H9 (cell line): Measurements from ENCODE around the gene TGM5. TPM values are rescaled to one million over a fixed set of nuclear protein-coding genes. Genes with fewer than 3 reads are reported as not detected.

Experiments used
- DNase-seq: peaks from one replicate; pipeline ENCODE4 v3.0.0-alpha.2; 2017
- H2AFZ ChIP-seq: one replicate; pipeline ENCODE4 v1.6.1; 2013; ENCODE audit warnings: mild to moderate bottlenecking, low read length, control low read depth, moderate library complexity
- H2AK5ac ChIP-seq: 2 replicates; pipeline ENCODE4 v1.6.1; 2013; ENCODE audit warnings: low read length, control low read depth, mixed read lengths; ENCODE audit not compliant: insufficient read length
- H2BK120ac ChIP-seq: one replicate; pipeline ENCODE4 v1.6.1; 2013; ENCODE audit warnings: low read depth, mild to moderate bottlenecking, low read length, control low read depth, inconsistent platforms; ENCODE audit not compliant: poor library complexity, severe bottlenecking
- H2BK12ac ChIP-seq: 2 replicates; pipeline ENCODE4 v1.6.1; 2013; ENCODE audit warnings: low read length, control low read depth, mixed read lengths, low read depth; ENCODE audit not compliant: insufficient read length
- H2BK15ac ChIP-seq: 2 replicates; pipeline ENCODE4 v1.6.1; 2013; ENCODE audit warnings: low read depth, low read length, control low read depth
- H2BK20ac ChIP-seq: one replicate; pipeline ENCODE4 v1.6.1; 2013; ENCODE audit warnings: low read depth, mild to moderate bottlenecking, low read length, control low read depth, inconsistent platforms; ENCODE audit not compliant: poor library complexity, severe bottlenecking
- H2BK5ac ChIP-seq: 2 replicates; pipeline ENCODE4 v1.6.1; 2013; ENCODE audit warnings: low read length, control low read depth, mixed read lengths; ENCODE audit not compliant: insufficient read length
- H3K14ac ChIP-seq: 2 replicates; pipeline ENCODE4 v1.6.1; 2013; ENCODE audit warnings: low read length, control low read depth; ENCODE audit not compliant: insufficient read depth
- H3K18ac ChIP-seq: 2 replicates; pipeline ENCODE4 v1.6.1; 2013; ENCODE audit warnings: low read depth, mild to moderate bottlenecking, mixed read lengths, low read length, control low read depth; ENCODE audit not compliant: insufficient read length
- H3K23ac ChIP-seq: 2 replicates; pipeline ENCODE4 v1.6.1; 2013; ENCODE audit warnings: low read length, control low read depth, mixed read lengths, low read depth; ENCODE audit not compliant: insufficient read length
- H3K23me2 ChIP-seq: 2 replicates; pipeline ENCODE4 v1.6.1; 2013; ENCODE audit warnings: low read depth, mild to moderate bottlenecking, mixed read lengths, low read length, control low read depth; ENCODE audit not compliant: insufficient read length, poor library complexity, severe bottlenecking
- H3K27ac ChIP-seq: 2 replicates; pipeline ENCODE4 v1.5.1; 2013; ENCODE audit warnings: low read length, control low read depth, mixed read lengths, low read depth; ENCODE audit not compliant: insufficient read length
- H3K27me3 ChIP-seq: 2 replicates; pipeline ENCODE4 v1.6.1; 2013; ENCODE audit warnings: low read length, control low read depth, inconsistent platforms; ENCODE audit not compliant: insufficient read depth
- H3K4ac ChIP-seq: 2 replicates; pipeline ENCODE4 v1.6.1; 2013; ENCODE audit warnings: low read depth, mild to moderate bottlenecking, control low read depth, inconsistent platforms, low read length, moderate library complexity
- H3K4me1 ChIP-seq: 2 replicates; pipeline ENCODE4 v1.6.1; 2013; ENCODE audit warnings: low read length, control low read depth, inconsistent platforms; ENCODE audit not compliant: insufficient read depth
- H3K4me2 ChIP-seq: 2 replicates; pipeline ENCODE4 v1.6.1; 2013; ENCODE audit warnings: low read length, control low read depth, mixed read lengths; ENCODE audit not compliant: insufficient read length, insufficient read depth
- H3K56ac ChIP-seq: 2 replicates; pipeline ENCODE4 v1.6.1; 2013; ENCODE audit warnings: low read depth, mild to moderate bottlenecking, mixed read lengths, low read length, control low read depth; ENCODE audit not compliant: insufficient read length
- H3K79me1 ChIP-seq: 2 replicates; pipeline ENCODE4 v1.6.1; 2013; ENCODE audit warnings: low read depth, mild to moderate bottlenecking, moderate library complexity, low read length, control low read depth, inconsistent platforms; ENCODE audit not compliant: insufficient read depth, poor library complexity, severe bottlenecking
- H3K79me2 ChIP-seq: 2 replicates; pipeline ENCODE4 v1.6.1; 2013; ENCODE audit warnings: low read length, control low read depth, inconsistent platforms; ENCODE audit not compliant: insufficient read depth
- H3K9ac ChIP-seq: 2 replicates; pipeline ENCODE4 v1.6.1; 2013; ENCODE audit warnings: low read length, control low read depth, mixed read lengths; ENCODE audit not compliant: insufficient read length; ENCODE audit errors: extremely low read depth
- H3K9me3 ChIP-seq: one replicate; pipeline ENCODE4 v1.6.1; 2013; ENCODE audit warnings: low read depth, low read length, inconsistent platforms; ENCODE audit not compliant: control insufficient read depth
- H3T11ph ChIP-seq: one replicate; pipeline ENCODE4 v1.6.1; 2013; ENCODE audit warnings: mild to moderate bottlenecking, low read length, control low read depth, inconsistent platforms
- H4K20me1 ChIP-seq: one replicate; pipeline ENCODE4 v1.6.1; 2013; ENCODE audit not compliant: control insufficient read depth, insufficient read length, insufficient read depth
- H4K5ac ChIP-seq: 2 replicates; pipeline ENCODE4 v1.6.1; 2013; ENCODE audit warnings: low read depth, mild to moderate bottlenecking, mixed read lengths, low read length, control low read depth; ENCODE audit not compliant: insufficient read length
- H4K8ac ChIP-seq: replicated peaks from 2 replicates; pipeline ENCODE4 v1.6.1; 2013; ENCODE audit warnings: low read length, control low read depth, mixed read lengths, low read depth; ENCODE audit not compliant: insufficient read length
- H4K91ac ChIP-seq: 2 replicates; pipeline ENCODE4 v1.6.1; 2013; ENCODE audit warnings: low read depth, mild to moderate bottlenecking, moderate library complexity, mixed read lengths, low read length, control low read depth; ENCODE audit not compliant: insufficient read length
- H3K27ac Mint-ChIP-seq, 3 experiments: 2 replicates in 2 of 3; 3 replicates in 1 of 3; pipeline ENCODE4 v1.8.0; 2020 to 2021; ENCODE audit warnings: mixed read lengths in 3 of 3, mild to moderate bottlenecking in 1 of 3, moderate library complexity in 1 of 3
- H3K27me3 Mint-ChIP-seq: 2 replicates; pipeline ENCODE4 v1.8.0; 2021; ENCODE audit warnings: low read depth, mild to moderate bottlenecking, moderate library complexity, mixed read lengths
- H3K36me3 Mint-ChIP-seq, 3 experiments: 2 replicates in 2 of 3; 3 replicates in 1 of 3; pipeline ENCODE4 v1.8.0; 2020 to 2021; ENCODE audit warnings: low read depth in 3 of 3, mixed read lengths in 3 of 3; ENCODE audit not compliant: insufficient read depth in 1 of 3
- H3K4me1 Mint-ChIP-seq, 2 experiments: 2 replicates each; pipeline ENCODE4 v1.8.0; 2020; ENCODE audit warnings: mixed read lengths in 2 of 2
- H3K4me3 Mint-ChIP-seq, 2 experiments: 2 replicates in 1 of 2; 3 replicates in 1 of 2; pipeline ENCODE4 v1.8.0; 2020 to 2021; ENCODE audit warnings: mild to moderate bottlenecking in 2 of 2, mixed read lengths in 2 of 2, moderate library complexity in 1 of 2
- H3K9me3 Mint-ChIP-seq, 2 experiments: 2 replicates in 1 of 2; 3 replicates in 1 of 2; pipeline ENCODE4 v1.8.0; 2020; ENCODE audit warnings: mild to moderate bottlenecking in 2 of 2, mixed read lengths in 2 of 2, moderate library complexity in 1 of 2
- CTCF ChIP-seq: fragments of 200-600 bp; sonication (generic); conservative IDR thresholded peaks from 3 replicates; pipeline ENCODE4 v1.8.0; 2021; ENCODE audit warnings: antibody characterized with exemption, mild to moderate bottlenecking
- WGBS: extraction: QIAGEN DNeasy Blood & Tissue Kit; methylation state at CpG from one replicate; pipeline ENCODE4 v1.1.7; 2013; ENCODE audit warnings: missing lambda C conversion rate, low lambda C conversion rate, mixed read lengths; ENCODE audit not compliant: insufficient read length; ENCODE audit errors: extremely low coverage; 5-methylcytosine and 5-hydroxymethylcytosine counted together
- total RNA-seq: library from RNA; stranded (reverse); gene quantifications from 2 replicates; pipeline ENCODE4 v1.2.1, GENCODE V29; 2021

The TGM5 gene
- total RNA-seq, 1 experiment from 2014 or later = not detected

DNA sequence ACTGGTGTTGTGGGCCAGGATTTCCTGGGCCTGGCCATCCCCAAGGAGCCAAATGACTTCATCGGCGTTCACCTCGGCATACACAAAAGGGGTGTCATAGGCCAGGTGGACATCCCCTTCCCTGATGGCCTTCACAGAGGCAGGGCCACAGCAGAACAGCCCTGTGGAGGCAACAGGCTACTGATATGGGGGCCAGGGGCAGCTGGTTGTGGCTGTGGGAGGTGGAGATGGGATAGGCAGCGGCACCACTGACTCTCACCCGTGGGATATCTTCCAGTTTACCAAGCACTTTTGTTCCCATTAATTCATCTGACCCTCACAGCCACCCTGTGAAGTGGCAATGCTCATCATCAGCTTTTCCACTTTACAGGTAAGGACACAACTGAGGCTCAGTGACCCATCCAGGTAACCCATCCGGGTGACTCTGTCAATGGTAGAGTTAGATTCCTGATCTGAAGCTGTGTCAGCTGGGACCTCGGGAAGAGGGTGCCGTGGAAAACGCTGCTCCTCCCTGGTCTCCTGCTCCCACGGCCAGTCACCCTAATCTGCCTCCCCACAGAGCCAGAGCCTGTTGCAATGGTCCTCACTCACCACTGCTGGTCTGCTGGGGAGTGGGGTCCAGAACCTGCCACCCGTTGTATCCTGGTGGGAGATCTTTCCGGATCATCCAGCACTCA lies 15.3 kb upstream of the TGM5 start:
- H3K56ac ChIP-seq = no peak overlapping the region
- no peak overlapping the region for H2BK15ac ChIP-seq
- H3K36me3 Mint-ChIP-seq = no peaks in the 10 kb centered on the region
- peaks cover 3% of the 10 kb centered on the region; the same call in 1 of the 2 replicates for H3K27me3 Mint-ChIP-seq
- no peaks in the 10 kb centered on the region for H3K79me2 ChIP-seq
- H3K9ac ChIP-seq = no peak overlapping the region
- H3K23ac ChIP-seq = no peak overlapping the region
- no peak overlapping the region for H2BK20ac ChIP-seq
- no peak overlapping the region for H2BK12ac ChIP-seq
- no peak overlapping the region for H2BK120ac ChIP-seq
- no peak for DNase-seq
- no peak overlapping the region for H2BK5ac ChIP-seq
- H3K4me3 Mint-ChIP-seq = no peak overlapping the region
- WGBS = no CpG with 5 or more reads among the region's 12 CpGs
- H3K9me3 Mint-ChIP-seq = no peaks in the 10 kb centered on the region
- H3K27me3 ChIP-seq = no peaks in the 10 kb centered on the region
- H3K9me3 ChIP-seq = no peaks in the 10 kb centered on the region
- no peaks in the 10 kb centered on the region for H4K20me1 ChIP-seq
- no peak overlapping the region for H4K91ac ChIP-seq
- no peaks in the 10 kb centered on the region for H3K23me2 ChIP-seq
- H3K4me1 Mint-ChIP-seq = peaks cover 2 to 4% of the 10 kb centered on the region in 2 experiments; a peak in 2 of 4 replicates
- peak overlapping the region in 1 of 3 experiments; percentile 28; a peak in 1 of 7 replicates for H3K27ac Mint-ChIP-seq
- H3K4ac ChIP-seq = no peak overlapping the region
- H3K14ac ChIP-seq = no peak overlapping the region; the same call in 1 of the 2 replicates
- H3K4me1 ChIP-seq = no peaks in the 10 kb centered on the region
- TF ChIP-seq CTCF = no peak
- no peak overlapping the region for H3K18ac ChIP-seq
- H3K4me2 ChIP-seq = no peak overlapping the region
- no peak overlapping the region for H3K27ac ChIP-seq
- H3K79me1 ChIP-seq = no peaks in the 10 kb centered on the region
- no peak overlapping the region for H4K8ac ChIP-seq
- no peak overlapping the region for H2AK5ac ChIP-seq
- no peak overlapping the region for H2AFZ ChIP-seq
- no peak overlapping the region for H3T11ph ChIP-seq
- H4K5ac ChIP-seq = no peak overlapping the region
